GM23248 (cell line): ENCODE measurements around the gene SEC24C.

Source experiments
- EZH2 ChIP-seq: fragments of 200-600 bp; sonication (generic); IDR thresholded peaks from 2 replicates; pipeline ENCODE4 v1.6.1; 2018; ENCODE audit warnings: antibody characterized with exemption, mild to moderate bottlenecking; ENCODE audit not compliant: insufficient read depth, poor library complexity, severe bottlenecking
- EZH2phosphoT487 ChIP-seq: fragments of 200-600 bp; sonication (generic); IDR thresholded peaks from 2 replicates; pipeline ENCODE4 v1.6.1; 2018; ENCODE audit warnings: antibody characterized with exemption, moderate library complexity, mild to moderate bottlenecking, low read depth; ENCODE audit not compliant: insufficient read depth

- TF ChIP-seq EZH2phosphoT487: no peak
- TF ChIP-seq EZH2: no peak
Measured at GRCh38 chr10:73818402-73818801, 74.2 kb downstream of the SEC24C start.
